Inferior parietal cortex (tissue), 1 donor: ENCODE data around the gene SLC9A6.

Experiments used
- DNase-seq: peaks from one replicate; pipeline ENCODE4 v3.0.0-alpha.2; 2016; ENCODE audit errors: extremely low spot score

SLC9A6 gene

DNA sequence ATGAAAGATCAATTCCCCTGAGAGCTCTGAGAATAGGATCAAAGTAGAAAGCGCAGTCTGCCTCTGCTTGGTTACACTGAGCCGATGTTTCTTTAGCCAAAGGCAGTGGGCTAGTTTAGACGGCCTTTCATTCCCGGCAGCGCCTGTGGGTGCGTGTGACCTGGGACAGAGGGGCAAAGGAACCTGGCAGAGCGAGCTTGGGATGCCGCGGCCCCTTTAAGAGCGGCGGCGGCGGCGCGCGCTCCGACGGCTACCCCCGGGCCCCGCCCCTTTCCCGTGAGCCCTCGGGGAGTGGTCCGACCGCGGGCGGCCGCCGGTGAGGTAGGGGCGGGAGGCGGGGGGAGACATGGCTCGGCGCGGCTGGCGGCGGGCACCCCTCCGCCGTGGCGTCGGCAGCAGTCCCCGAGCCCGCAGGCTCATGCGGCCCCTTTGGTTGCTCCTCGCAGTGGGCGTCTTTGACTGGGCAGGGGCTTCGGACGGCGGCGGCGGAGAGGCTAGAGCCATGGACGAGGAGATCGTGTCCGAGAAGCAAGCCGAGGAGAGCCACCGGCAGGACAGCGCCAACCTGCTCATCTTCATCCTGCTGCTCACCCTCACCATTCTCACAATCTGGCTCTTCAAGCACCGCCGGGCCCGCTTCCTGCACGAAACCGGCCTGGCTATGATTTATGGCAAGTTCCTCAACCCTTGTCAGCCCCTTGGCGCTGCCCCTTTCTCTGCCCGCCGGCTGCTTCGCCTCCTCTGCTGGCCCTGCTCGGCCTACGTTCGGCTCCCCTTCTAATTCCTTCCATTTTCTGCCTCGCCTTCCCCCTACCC, at the start of gene SLC9A6:
Gene SLC9A6 (plus strand): TSS at position 279 of the 816 bp plus-strand sequence. CDS start 224 bp downstream, at position 503.
- DNase-seq, result peak; percentile 55

DNA sequence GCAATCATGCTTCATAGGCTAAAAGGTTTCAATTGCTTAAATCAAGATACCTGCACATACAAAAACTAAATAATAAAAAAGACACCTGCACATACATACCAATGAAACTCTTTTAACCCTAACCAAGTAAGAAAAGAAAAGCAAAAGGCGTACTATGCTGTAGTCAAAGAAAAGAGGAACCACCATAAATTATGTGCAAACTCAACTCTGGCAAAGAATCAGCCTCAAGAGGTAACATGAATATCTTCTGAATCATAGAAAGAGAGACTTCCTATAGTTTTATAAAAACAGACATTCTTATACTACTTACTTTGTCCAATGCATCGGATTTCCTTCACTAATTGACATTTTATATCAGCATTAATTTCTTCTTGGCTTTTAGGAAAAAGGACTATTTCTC, 40.7 kb upstream of the SLC9A6 start:
- no peak for DNase-seq

DNA sequence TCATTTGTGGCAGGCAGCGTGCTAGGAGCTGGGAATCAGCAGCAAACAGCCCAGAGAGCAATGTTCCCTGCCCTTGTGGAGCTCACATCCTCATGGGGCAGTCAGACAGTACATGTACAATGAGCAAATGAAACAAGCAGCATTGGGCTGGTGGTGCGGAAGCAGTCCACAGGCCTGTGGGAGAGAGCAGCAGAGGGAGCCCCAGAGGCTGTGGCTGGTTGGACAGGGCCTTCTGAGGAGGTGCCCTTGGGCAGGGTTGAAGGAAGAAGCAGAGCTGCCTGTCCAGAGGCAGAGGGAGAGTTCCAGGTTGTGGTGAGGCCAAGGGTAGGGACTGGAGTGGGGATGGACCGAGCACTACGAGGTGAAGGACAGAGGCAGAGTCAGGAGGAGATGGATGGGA, 33.9 kb upstream of the SLC9A6 start:
- no peak for DNase-seq

DNA sequence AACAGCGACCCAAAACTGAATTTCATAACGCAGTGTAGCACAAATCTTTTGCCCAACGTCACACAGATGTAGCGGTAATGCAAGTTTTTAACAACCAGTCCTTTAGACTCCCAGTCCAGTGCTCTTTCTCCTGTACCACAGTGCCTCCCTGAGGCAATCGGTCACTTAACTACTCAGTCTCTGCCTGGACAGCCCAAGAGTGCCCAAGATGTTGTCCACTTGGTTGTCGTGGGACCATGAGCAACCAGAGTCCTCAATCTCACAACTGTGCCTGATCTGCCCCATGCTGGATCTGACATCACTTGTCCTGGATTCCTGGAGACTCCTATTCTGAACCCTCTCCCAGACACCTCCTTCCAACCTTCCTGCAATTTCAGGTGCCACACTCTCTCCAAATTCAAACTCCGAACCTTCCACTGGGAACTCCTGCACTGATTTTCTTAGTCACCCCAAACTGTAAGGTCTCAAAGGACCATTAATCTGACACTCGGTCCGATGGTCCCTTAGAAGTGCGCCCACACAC, 12.1 kb upstream of the SLC9A6 start:
- peak; percentile 19 for DNase-seq

DNA sequence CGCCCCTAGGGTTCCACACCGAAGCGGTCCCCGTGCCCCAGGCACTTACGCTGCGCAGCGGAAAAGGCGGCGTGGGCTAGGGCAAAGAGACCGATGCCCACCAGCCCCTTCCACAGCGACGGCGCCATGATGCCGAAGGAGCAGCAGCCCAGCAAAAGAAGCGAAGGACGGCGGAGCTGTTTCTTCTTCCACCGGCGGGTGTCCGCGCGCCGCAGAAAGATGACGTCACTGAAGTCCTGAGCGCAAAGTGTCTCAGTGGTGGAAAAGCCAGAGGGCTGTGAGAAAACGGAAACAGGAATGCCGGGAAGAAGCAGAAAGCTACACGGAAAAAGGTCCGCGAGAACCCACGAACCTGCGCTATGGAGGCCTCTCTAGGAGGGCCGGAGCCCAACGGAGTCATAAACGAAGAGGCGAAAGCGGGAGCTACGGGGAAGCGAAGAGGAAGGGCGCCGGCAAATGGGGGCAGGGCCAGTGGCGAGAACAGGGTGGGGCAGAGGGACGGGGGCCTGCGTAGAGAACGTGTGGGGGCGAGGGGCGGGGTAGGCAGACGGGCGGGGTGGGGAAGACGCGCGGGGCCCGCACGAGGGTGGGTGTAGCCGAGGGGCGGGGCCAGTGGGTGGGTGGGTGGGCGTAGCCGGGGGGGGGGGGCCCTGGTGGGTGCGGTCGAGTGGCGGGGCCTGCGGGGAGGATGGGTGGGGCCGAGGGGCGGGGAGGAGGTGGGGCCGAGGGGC, 11.5 kb upstream of the SLC9A6 start, which contains the start of gene MMGT1:
Gene MMGT1 (minus strand): TSS at position 441 of the 731 bp plus-strand sequence. CDS start 313 bp downstream, at position 128.
- peak; percentile 75 for DNase-seq

DNA sequence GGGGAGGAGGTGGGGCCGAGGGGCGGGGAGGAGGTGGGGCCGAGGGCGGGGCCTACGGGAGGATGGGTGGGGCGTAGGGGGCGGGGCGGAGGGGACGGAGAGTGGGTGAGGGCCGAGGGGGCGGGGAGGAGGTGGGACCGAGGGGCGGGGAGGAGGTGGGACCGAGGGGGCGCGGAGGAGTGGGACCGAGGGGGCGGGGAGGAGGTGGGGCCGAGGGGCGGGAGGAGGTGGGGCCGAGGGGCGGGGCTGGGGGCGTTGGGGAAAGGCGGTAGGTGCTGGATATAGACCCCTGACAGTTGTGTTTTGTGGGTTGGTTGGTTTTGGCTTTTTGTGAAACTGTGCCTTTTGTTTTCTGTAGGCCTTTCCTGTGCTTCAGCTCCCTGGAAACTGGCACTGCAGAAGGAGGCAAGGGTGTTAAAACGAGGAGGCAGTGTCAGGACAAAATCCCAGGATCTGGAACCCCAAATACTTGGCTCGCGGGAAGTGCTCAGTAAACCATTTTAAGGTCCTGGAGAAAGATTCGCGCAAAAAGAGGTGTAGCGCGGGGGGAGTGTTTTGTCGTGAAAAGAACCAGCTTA, 10.9 kb upstream of the SLC9A6 start:
- peak; percentile 17 for DNase-seq

DNA sequence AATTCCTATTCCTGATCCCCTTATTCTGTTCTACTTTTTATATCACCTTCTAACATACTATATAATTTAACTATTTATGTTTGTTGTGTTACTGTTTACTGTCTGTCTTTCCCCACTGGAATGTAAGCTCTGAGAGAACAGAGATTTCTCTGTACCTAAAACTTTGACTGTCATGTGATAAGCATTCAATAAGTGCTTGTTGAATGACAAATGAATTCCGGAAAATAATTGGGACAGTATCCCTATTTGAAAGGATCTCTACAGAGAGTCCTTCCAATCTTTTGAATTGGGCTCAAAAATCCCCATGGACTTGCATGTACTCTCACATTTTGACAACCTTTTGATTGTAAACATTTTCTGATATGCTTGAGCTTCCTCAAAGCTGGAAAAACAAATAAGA, 9.8 kb upstream of the SLC9A6 start:
- DNase-seq, result no peak

DNA sequence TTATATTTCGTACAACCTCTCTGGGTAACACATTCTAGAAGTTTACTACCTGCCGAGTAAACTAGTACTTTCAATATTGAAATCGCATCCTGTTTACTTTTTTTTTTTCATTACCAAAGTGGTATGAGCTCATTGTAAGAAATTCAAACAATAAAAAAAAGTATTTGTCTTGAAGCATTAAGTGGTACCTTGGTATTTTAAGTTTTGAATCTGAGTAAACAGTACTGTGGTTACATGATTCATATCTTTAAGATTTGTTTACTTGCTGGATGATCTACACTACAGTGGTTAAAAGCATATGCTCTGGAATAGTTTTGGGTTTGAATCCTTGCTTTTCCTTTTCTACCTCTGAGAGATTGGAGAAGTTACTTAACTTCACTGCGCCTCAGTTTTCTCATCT, 7.6 kb upstream of the SLC9A6 start:
- DNase-seq, result no peak

DNA sequence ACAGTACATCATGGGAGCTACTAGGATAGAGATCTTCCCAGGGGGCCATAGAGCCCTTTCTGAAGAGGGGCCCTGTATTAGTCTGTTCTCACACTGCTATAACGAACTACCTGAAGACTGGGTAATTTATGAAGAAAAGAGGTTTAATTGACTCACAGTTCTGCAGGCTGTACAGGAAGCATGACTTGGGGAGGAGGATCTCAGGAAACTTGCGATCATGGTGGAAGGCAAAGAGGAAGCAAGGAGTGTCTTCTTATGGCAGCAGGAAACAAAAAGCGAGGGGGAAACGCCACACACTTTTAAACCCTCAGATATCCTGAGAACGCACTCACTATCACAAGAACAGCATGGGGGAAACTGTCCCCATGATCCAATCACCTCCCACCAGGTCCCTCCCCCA, 4.2 kb upstream of the SLC9A6 start:
- DNase-seq, result no peak

DNA sequence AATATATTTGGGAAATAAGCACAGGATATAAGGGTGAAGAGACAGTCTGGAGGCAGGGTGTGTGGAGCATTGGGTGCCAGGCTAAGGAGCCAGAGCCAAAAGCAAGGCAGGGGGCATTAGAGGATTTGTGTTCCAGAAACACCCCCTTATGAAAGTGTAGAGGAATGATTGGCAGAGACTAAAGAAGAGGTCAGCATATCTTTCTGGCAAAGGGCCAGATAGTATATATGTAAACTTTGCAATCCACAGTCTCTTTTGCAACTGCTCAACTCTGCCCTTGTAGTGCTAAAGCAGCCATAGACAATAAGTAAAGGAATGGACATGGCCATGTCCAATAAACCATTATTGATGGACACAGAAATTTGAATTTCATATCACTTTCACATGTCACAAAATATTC, 3.6 kb upstream of the SLC9A6 start:
- no peak for DNase-seq

DNA sequence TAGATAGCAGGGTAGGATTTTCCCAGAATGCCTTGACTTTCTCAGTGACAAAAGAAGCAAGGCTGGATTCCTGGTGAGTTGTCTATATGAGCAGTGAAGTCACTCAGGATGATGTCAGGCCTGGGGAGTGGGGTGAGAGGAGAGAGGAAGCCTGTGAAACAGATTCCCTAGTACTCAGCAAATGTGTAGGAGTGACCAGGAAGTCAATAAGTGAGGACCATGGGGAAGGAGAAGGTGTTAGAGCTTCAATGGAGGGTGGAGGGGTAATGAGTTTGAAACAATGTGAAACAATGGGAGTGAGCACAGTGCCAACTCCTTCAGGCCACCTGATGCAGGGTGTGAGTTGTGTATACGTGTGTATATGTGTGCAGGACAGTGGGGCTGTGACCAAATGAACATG, 2.4 kb upstream of the SLC9A6 start:
- DNase-seq, result no peak

DNA sequence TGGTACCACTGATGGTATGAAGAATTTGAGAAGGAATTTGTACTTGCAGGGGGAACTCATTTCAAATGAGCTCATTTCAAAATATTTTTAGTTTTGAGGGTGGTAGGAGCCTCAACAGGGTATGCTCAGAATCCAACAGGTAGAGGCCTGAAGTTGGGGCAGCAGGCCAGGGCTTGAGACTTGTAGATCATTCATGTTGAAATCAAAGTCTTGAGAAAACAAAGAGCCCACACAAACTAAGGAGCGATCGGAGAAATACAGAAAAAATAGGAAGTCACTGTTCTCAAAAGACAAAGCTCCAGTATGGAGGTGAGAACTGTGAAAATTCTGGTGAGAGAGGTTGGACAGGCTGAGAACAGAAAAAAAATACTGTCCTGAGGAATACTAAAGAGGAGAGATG, 979 bp upstream of the SLC9A6 start:
- no peak for DNase-seq

DNA sequence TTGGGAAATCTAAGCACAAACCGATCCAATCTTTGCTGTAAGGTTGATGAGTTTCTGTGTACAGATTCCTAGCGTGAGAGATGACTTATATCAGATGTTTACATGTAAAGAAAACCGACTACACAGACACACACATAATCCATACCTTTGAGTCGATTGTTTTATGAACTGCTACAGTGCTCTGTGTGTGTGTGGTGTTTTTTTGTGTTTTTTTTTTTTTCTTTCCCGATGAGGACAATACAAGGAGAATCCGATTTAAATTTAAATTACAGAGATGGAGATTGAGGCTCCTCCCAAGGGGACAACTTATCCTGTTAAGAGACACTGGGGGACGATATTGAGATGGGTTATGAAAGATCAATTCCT, 461 bp upstream of the SLC9A6 start:
- DNase-seq, result peak; percentile 17

DNA sequence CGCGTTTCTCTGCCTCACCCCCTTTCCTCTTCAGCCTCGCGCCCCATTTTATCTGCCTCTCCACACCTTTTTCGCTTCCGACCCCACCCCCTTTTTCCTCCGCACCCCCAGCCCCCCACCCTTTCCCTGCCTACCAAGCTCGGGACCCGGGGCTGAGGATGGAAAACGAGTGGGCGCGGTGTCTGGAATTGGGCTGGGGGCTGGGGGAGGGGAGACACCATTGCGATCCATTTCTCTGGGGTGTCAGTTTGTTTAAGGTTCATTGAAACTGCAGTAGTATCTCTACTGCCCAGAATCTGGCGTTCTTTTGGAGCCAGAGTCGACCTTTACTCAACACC, 707 bp downstream of the SLC9A6 start:
- DNase-seq, result no peak

DNA sequence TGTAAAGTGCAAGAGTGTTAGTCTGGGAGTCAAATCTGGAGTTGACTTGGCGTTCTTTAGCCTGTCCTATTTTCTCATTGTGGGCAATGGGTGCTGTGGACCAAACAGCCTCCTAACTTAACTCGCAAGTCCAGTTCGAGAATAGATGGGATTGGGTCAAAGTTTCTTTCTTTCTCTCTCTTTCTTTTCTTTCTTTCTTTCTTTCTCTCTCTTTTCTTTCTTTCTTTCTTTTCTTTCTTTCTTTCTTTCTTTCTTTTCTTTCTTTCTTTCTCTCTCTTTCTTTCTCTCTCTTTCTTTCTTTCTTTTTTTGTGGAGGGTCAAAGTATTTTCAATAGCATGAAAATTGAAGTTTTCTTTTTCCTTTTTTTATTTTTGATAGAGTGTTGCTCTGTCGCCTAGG, 3.0 kb downstream of the SLC9A6 start:
- DNase-seq, result no peak

DNA sequence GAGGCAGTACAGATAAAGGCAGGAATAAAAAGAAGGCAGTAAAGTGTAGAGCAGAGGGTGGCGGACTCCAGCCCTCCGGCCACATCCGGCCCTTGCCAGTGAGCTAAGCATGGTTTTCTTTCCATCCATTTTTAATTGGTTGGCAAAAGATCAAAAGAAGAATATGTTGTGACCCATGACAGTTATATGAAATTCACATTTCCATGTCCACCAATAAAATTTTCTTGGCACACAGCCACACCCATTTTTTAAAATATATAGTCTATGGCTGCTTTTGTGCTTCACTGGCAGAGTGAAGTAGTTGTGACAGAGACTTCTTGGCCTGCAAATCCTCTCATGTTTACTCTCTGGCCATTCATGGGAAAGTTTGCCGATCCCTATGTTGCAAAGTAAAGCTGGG, 29.8 kb downstream of the SLC9A6 start:
- DNase-seq, result no peak

DNA sequence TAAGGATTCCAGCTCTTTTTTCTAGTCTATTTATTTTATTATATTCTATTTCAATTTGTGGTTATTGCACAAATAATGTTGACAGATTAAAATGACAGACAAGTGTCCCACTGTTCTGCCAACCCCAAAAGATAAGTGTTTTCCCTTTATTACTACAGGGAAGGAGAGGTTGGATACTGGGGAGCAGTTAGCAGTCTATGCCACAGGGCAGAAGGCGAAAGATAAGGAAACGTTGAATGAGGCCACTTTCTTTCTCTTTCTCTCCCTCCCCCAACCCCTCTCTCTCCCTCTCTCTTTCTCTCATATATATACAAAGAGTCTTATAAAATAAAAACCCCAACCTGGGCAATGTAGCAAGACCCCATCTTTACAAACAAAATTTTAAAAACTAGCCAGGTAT, 31.6 kb downstream of the SLC9A6 start:
- no peak for DNase-seq

DNA sequence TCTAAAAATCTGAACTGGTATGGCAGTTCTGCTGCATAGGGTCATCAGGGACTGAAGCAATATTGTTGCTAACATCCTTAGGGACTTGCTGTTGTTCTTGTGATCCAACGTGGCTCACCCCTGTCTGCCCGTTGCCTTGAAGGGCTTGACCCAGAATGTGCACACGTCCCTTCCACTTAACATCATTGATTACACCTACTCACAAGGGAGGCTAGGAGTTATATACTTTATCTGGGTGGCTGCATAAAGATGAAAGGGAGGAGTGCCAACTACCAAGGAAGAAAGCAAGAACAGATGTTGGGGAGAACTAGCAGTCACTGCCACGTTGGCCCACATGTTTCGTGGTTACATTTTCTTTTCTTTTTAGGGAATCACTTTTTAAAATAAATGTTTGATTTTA, 34.0 kb downstream of the SLC9A6 start:
- DNase-seq, result no peak

DNA sequence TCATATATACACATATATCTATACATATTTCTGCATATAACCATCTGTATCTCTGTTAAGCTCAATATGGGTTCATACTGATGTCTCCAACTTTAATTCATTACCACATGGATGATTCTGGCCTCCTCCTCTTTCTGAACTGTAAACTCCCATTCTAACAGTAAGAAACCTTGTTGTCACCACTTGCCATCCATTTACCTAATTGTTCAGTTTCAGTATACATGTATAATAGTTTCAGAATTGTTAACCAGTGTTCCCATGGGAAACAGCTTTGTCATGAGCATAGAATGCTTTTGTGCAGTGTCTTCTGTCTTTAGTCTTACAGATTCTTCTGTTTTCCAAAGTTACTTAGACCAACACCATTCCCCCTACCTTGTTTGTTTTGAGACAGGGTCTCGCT, 35.9 kb downstream of the SLC9A6 start:
- no peak for DNase-seq

DNA sequence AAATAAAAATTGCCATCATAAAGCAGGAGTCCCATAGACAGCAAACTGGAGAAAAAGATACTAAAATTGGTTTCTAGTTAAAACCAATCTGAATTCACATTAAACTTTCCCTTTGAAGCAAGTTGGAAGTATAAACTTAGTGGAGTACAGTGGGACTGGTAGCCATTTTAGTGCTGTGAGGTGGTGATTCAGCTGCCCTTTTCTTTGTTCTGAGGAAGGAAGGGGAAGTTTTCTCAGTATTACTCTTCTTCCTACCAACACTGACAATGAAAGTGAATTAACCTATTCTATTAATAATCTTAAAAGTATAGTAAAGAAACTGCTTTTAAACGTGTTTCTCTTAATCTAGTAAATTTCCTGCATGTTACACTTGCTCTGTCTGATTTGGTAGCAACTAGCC, 36.7 kb downstream of the SLC9A6 start:
- DNase-seq, result no peak

DNA sequence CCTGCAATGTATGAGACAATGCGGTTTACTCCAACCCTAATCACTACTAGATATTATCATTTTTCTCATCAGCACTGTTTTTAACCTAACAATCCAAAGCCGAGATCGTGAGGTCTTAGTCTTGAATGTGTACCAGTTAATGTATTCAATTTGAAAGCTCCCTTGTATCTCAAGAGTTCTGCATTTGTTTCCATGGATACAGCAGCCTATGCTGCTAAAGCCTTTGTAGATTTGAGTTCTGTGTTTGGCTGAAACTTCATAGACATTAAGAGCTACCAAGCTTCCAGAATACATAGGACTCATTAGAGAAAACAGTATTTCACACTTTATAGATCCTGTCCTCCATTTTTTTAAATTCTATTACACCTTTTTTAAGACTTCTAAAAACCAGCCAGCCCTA, 39.9 kb downstream of the SLC9A6 start:
- DNase-seq, result no peak

DNA sequence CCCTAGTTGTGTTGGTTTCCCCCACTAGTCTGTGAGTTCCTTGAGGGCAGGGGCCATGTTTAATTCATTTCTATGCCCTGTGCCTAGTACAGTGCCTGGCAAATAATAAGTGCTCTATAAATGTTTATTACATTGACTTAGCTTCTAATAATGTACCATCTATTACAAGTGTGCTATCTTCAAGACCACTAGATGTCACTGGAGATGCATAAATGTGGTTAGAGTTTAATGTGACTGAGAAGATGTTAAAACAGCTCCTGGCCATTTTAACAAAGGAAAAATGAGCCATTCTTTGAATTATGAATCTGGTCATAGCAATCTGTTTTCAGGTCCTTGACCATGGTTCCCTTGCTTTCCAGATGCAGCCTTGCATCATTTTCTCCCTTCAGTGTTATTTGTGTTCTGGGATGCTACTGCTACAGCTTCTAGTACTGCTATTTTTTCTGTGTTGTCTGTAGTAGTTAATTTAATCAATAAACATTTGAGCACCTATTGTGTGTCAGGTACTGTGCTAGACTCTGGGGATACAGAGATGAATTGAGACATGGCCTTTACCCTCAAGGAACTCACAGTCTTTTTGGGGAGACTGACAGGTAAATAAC, 43.2 kb downstream of the SLC9A6 start:
- DNase-seq, result peak; percentile 67
